Naive thymus-derived CD4-positive, alpha-beta T cell (primary cell): Measurements from ENCODE around the gene DENND2D. TPM values are rescaled to one million over a fixed set of nuclear protein-coding genes. Genes with fewer than 3 reads are reported as not detected.
A peak's percentile ranks its signal among the peaks of the same experiment; 100 is the strongest.

Source experiments
- ATAC-seq: fragments of 150-1000 bp; cut with Tn5 transposase; 2 replicates; pipeline ENCODE4 v1.10.0; 2021; ENCODE audit warnings: mild to moderate bottlenecking, moderate library complexity
- CTCF ChIA-PET: fragments of 350-600 bp; sonication (Branson Sonifier 250); formaldehyde crosslinking; loops from one replicate; lab custom pipeline; 2021; ENCODE audit warnings: antibody characterized with exemption; lab: Charles Lee
- POLR2A ChIA-PET: fragments of 350-600 bp; sonication (Branson Sonifier 250); formaldehyde crosslinking; loops from one replicate; lab custom pipeline; 2021; ENCODE audit warnings: antibody characterized with exemption, inconsistent platforms; lab: Charles Lee
- DNase-seq, 9 donors: peaks; one replicate each; pipeline versions ENCODE4 v3.0.0 to v3.0.0-alpha.2; 2020 to 2022; ENCODE audit warnings: mixed read lengths in 1 of 9
- H3K27ac ChIP-seq: one replicate; pipeline ENCODE4 v1.7.0; 2013; ENCODE audit warnings: mild to moderate bottlenecking, low read depth, low read length, moderate library complexity
- H3K27me3 ChIP-seq, 2 donors: one replicate each; pipeline ENCODE4 v1.7.0; 2013; ENCODE audit warnings: low read length in 2 of 2, mild to moderate bottlenecking in 2 of 2, moderate library complexity in 2 of 2; ENCODE audit not compliant: control insufficient read depth in 2 of 2, insufficient read depth in 2 of 2
- H3K36me3 ChIP-seq, 3 experiments: 1 replicate in 2 of 3; 2 replicates in 1 of 3; pipeline ENCODE4 v1.7.0; 2013; ENCODE audit warnings: low read length in 3 of 3, mild to moderate bottlenecking in 3 of 3, moderate library complexity in 1 of 3; ENCODE audit not compliant: insufficient read depth in 3 of 3, control insufficient read depth in 2 of 3
- H3K4me1 ChIP-seq, 2 donors: one replicate each; pipeline ENCODE4 v1.7.0; 2013; ENCODE audit warnings: low read length in 2 of 2, mild to moderate bottlenecking in 2 of 2, moderate library complexity in 1 of 2; ENCODE audit not compliant: control insufficient read depth in 2 of 2, insufficient read depth in 2 of 2
- H3K4me3 ChIP-seq: 2 replicates; pipeline ENCODE4 v1.7.0; 2013; ENCODE audit warnings: mild to moderate bottlenecking, low read length
- H3K9me3 ChIP-seq, 3 experiments: 1 replicate in 2 of 3; 2 replicates in 1 of 3; pipeline ENCODE4 v1.7.0; 2013; ENCODE audit warnings: low read length in 3 of 3; ENCODE audit not compliant: control insufficient read depth in 2 of 3
- H3K27ac Mint-ChIP-seq, 9 donors: one replicate each; pipeline ENCODE4 v1.8.0; 2020 to 2022; ENCODE audit warnings: mixed read lengths in 9 of 9, mild to moderate bottlenecking in 8 of 9, moderate library complexity in 5 of 9, inconsistent platforms in 2 of 9
- H3K27me3 Mint-ChIP-seq, 5 donors: one replicate each; pipeline ENCODE4 v1.8.0; 2021 to 2022; ENCODE audit warnings: mixed read lengths in 5 of 5, mild to moderate bottlenecking in 1 of 5
- H3K36me3 Mint-ChIP-seq, 5 donors: one replicate each; pipeline ENCODE4 v1.8.0; 2020 to 2022; ENCODE audit warnings: mixed read lengths in 5 of 5, mild to moderate bottlenecking in 3 of 5, inconsistent platforms in 1 of 5
- H3K4me1 Mint-ChIP-seq, 7 donors: one replicate each; pipeline ENCODE4 v1.8.0; 2020 to 2022; ENCODE audit warnings: mixed read lengths in 7 of 7, mild to moderate bottlenecking in 3 of 7, inconsistent platforms in 1 of 7
- H3K4me3 Mint-ChIP-seq, 10 donors: one replicate each; pipeline ENCODE4 v1.8.0; 2020 to 2022; ENCODE audit warnings: mild to moderate bottlenecking in 10 of 10, mixed read lengths in 10 of 10, moderate library complexity in 6 of 10, inconsistent platforms in 2 of 10
- H3K9me3 Mint-ChIP-seq, 11 donors: one replicate each; pipeline ENCODE4 v1.8.0; 2020 to 2022; ENCODE audit warnings: mixed read lengths in 11 of 11, mild to moderate bottlenecking in 4 of 11, inconsistent platforms in 1 of 11, moderate library complexity in 1 of 11
- intact Hi-C, 2 donors: fragments of 100-400 bp; cut with micrococcal nuclease; formaldehyde crosslinking; loops; one replicate each; pipeline ENCODE4 v1.15.1; 2023
- polyA plus RNA-seq, 2 donors: library from polyadenylated mRNA; unstranded; fragments of 300-500 nt; fragmentation: Illumina TruSeq; gene quantifications; one replicate each; pipeline ENCODE4 v1.2.3, GENCODE V29; 2021
- total RNA-seq, 6 experiments: library from RNA in 5 of 6; stranded (reverse) in 5 of 6; gene quantifications; 1 replicate in 5 of 6; 2 replicates in 1 of 6; pipeline ENCODE4 v1.2.3 and lab custom pipeline; 2021 to 2026

DENND2D gene
- total and polyA plus RNA-seq, 7 experiments from 2014 or later, result 122 to 421 (median 288) TPM

DNA sequence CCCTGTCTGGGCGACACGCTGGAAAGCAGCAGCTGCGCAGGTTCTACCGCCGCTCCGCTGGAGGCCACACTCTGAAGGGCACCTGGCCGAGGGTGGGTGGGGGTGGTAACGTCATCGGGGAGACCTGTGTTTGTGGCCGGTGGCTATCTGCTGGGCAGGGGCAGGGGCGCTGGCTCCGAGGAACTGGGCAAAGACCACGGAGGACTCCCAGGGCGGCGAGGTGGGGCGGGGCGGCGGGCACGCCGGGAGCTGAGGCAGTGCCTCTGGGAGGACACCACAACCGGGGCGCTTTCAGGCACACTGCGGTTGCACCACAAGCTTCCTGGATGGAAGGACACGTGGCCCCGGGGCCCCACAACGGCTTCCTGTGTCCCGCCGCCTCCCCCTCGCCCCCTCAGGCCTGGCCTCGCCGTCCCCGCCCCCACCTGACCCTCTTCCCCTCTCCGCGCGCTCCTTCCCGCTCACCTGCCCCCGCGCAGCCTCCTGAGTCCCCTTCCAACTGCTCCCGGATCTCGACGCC lies 3.3 kb upstream of the DENND2D start:
- Mint-ChIP-seq H3K4me1 (peaks cover 32 to 76% (median 61%) of the 10 kb centered on the region in 7 donors), H3K36me3 (peaks cover under 1 to 24% (median 12%) of the 10 kb centered on the region in 5 donors), H3K9me3 (peaks cover 0 to 4% (median 0%) of the 10 kb centered on the region in 11 donors), H3K4me3 (peak overlapping the region; percentile 90 to 100 (median 99)), H3K27ac (peak overlapping the region; percentile 80 to 99 (median 96)), H3K27me3 (no peaks in the 10 kb centered on the region)
- DNase-seq, result peak; percentile 51 to 86 (median 82)
- Histone ChIP-seq H3K27ac (peak overlapping the region; percentile 90), H3K4me3 (peak overlapping the region; percentile 84), H3K36me3 (peaks cover 0 to 18% (median 7%) of the 10 kb centered on the region in 3 experiments), H3K27me3 (no peaks in the 10 kb centered on the region), H3K4me1 (peaks cover 30 to 32% of the 10 kb centered on the region in 2 donors), H3K9me3 (no peaks in the 10 kb centered on the region)
- peak; percentile 71 for ATAC-seq
- POLR2A ChIA-PET, result interaction anchor here (0.7 to 26.6 kb wide), 5 partner anchors 15 to 130 kb away, joined by 3 to 1128 read pairs (median 5); partner anchors contain the start of genes CEPT1, CHI3L2 and DRAM2
- intact Hi-C loops, result loop anchor here (1.0 to 10.0 kb wide), 12 partner anchors 13 to 866 kb away; partner anchors contain the start of genes ATP5PB (in 1 of the 2), CD53 (in 1 of the 2), DDX20 (in 1 of the 2) and INKA2 (in 1 of the 2)
- CTCF ChIA-PET, result interaction anchor here (15.0 kb wide), 1 partner anchor 17 kb away, joined by 341 read pairs; the partner anchor contains the start of gene CHI3L2

DNA sequence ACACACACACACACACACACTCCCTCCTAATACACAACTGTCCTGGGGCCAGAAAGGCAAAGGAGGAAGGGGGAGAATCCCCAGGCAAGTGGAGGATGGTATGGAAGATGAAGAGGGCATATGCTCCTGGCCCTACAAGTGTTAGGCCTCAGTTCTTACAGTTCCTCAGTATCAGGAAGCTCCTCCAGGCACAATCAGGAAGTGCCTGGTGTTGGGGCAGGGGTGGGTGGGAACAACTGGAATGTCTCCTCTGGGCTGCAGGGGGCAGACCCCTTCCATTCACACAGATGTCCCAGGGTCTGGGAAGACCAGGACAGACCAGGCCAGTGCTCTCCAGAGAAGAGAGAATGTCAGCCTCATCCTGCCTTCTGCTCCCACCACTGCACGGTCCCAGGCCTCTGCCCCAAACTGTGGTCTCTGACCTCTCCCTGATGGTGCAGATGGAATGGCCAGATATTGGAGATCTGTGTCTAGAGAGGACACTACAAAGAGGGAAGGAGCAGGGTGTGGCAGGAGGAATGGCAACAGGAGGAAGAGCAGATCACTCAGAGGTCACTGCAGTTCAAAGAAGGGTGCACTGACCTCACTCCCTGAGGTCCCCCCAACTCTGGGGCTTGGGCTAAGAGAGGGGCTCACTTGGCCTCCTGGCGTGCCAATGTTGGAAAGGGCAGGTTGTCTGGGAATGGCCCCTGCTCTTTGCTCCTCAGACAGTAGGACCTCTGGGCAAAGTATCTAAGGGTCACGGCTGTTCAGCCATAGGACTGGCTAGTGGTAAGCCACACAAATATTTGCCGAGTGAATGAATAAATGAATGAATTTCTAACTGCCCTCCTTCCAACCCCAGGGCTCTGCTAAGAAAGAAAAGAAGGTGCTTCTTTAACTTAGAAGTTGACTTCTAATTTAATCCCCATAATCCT lies 2.5 kb upstream of the DENND2D start:
- POLR2A ChIA-PET, result interaction anchor here (1.0 to 26.6 kb wide), 5 partner anchors 15 to 131 kb away, joined by 3 to 1128 read pairs (median 6); partner anchors contain the start of genes CEPT1, CHI3L2 and DRAM2
- ATAC-seq (no peak), DNase-seq (no peak)
- intact Hi-C loops, result loop anchor here (2.0 to 10.0 kb wide), 10 partner anchors 144 to 866 kb away; partner anchors contain the start of genes ATP5PB (in 1 of the 2), CD53 (in 1 of the 2), DDX20 (in 1 of the 2) and INKA2 (in 1 of the 2)
- H3K27me3 Mint-ChIP-seq, result no peaks in the 10 kb centered on the region
- H3K4me3 Mint-ChIP-seq, result peak overlapping the region; percentile 90 to 100 (median 99)
- no peaks in the 10 kb centered on the region for H3K9me3 ChIP-seq
- H3K27ac Mint-ChIP-seq, result peak overlapping the region; percentile 91 to 99 (median 96)
- peaks cover 0 to 4% (median 0%) of the 10 kb centered on the region in 11 donors for H3K9me3 Mint-ChIP-seq
- CTCF ChIA-PET, result interaction anchor here (0.6 to 15.0 kb wide), 4 partner anchors 8 to 54 kb away, joined by 3 to 341 read pairs (median 4); partner anchors contain the start of gene CHI3L2
- peak overlapping the region; percentile 90 for H3K27ac ChIP-seq
- peak overlapping the region; percentile 84 for H3K4me3 ChIP-seq
- H3K4me1 ChIP-seq, result peaks cover 30 to 32% of the 10 kb centered on the region in 2 donors
- peaks cover 3 to 25% (median 7%) of the 10 kb centered on the region in 3 experiments for H3K36me3 ChIP-seq
- H3K27me3 ChIP-seq, result no peaks in the 10 kb centered on the region
- H3K4me1 Mint-ChIP-seq, result peaks cover 25 to 68% (median 56%) of the 10 kb centered on the region in 7 donors
- H3K36me3 Mint-ChIP-seq, result peaks cover 5 to 30% (median 19%) of the 10 kb centered on the region in 5 donors

DNA sequence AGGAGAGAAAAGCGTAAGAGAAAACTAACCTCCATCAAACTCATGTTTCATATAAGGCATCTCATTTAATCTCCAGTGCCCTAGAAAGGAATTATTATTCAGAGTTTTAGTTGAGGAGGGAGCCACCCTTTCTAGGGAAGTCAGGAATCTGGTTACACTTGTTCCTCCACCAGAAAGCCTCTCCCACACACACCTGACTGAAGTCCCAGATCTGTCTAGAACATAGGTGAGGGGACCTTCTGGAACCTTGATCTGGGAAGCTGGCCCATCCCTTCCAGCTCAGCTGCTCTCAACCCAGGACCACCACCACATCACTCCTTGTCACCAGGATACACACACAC lies 1.9 kb upstream of the DENND2D start:
- Histone ChIP-seq H3K9me3 (no peaks in the 10 kb centered on the region), H3K4me1 (peaks cover 32 to 33% of the 10 kb centered on the region in 2 donors), H3K27ac (peak overlapping the region; percentile 90), H3K4me3 (peak overlapping the region; percentile 84), H3K36me3 (peaks cover 8 to 32% (median 10%) of the 10 kb centered on the region in 3 experiments), H3K27me3 (no peaks in the 10 kb centered on the region)
- Mint-ChIP-seq H3K27ac (peak overlapping the region; percentile 91 to 99 (median 96)), H3K4me3 (peak overlapping the region; percentile 90 to 100 (median 99)), H3K4me1 (peaks cover 23 to 66% (median 53%) of the 10 kb centered on the region in 7 donors), H3K9me3 (peaks cover 0 to 4% (median 0%) of the 10 kb centered on the region in 11 donors), H3K27me3 (no peaks in the 10 kb centered on the region), H3K36me3 (peaks cover 8 to 37% (median 26%) of the 10 kb centered on the region in 5 donors)
- ATAC-seq, result no peak
- intact Hi-C loops, result loop anchor here (2.0 to 10.0 kb wide), 10 partner anchors 145 to 865 kb away; partner anchors contain the start of genes ATP5PB (in 1 of the 2), CD53 (in 1 of the 2), DDX20 (in 1 of the 2) and INKA2 (in 1 of the 2)
- no peak for DNase-seq
- ChIA-PET CTCF (interaction anchor here (0.6 to 15.0 kb wide), 7 partner anchors 9 to 239 kb away, joined by 3 to 341 read pairs (median 3); partner anchors contain the start of gene CHI3L2), POLR2A (interaction anchor here (1.3 to 26.6 kb wide), 4 partner anchors 14 to 131 kb away, joined by 6 to 1128 read pairs (median 128); partner anchors contain the start of gene CHI3L2)

- no peak for DNase-seq
- no peaks in the 10 kb centered on the region for H3K27me3 Mint-ChIP-seq
- peak overlapping the region; percentile 92 to 99 (median 96) for H3K27ac Mint-ChIP-seq
- Histone ChIP-seq H3K9me3 (no peaks in the 10 kb centered on the region), H3K27ac (peak overlapping the region; percentile 90), H3K4me1 (peaks cover 36 to 42% of the 10 kb centered on the region in 2 donors), H3K27me3 (no peaks in the 10 kb centered on the region), H3K4me3 (peak overlapping the region; percentile 84), H3K36me3 (peaks cover 16 to 40% (median 17%) of the 10 kb centered on the region in 3 experiments)
- peaks cover 14 to 45% (median 34%) of the 10 kb centered on the region in 5 donors for H3K36me3 Mint-ChIP-seq
- peaks cover 31 to 67% (median 54%) of the 10 kb centered on the region in 7 donors for H3K4me1 Mint-ChIP-seq
- H3K9me3 Mint-ChIP-seq, result peaks cover 0 to 4% (median 0%) of the 10 kb centered on the region in 11 donors
- POLR2A ChIA-PET, result interaction anchor here (1.0 to 26.6 kb wide), 6 partner anchors 13 to 132 kb away, joined by 3 to 1128 read pairs (median 6); partner anchors contain the start of gene CHI3L2
- no peak for ATAC-seq
- intact Hi-C loops, result loop anchor here (2.0 to 10.0 kb wide), 10 partner anchors 146 to 864 kb away; partner anchors contain the start of genes ATP5PB (in 1 of the 2), CD53 (in 1 of the 2), DDX20 (in 1 of the 2) and INKA2 (in 1 of the 2)
- peak overlapping the region; percentile 90 to 100 (median 99) for H3K4me3 Mint-ChIP-seq
- CTCF ChIA-PET, result interaction anchor here (0.8 to 15.0 kb wide), 6 partner anchors 10 to 240 kb away, joined by 3 to 341 read pairs (median 4); partner anchors contain the start of gene CHI3L2
Observed at GRCh38 chr1:111201275-111202090, 1.0 kb upstream of the DENND2D start.

GRCh38 chr1:111200802-111201161 lies 336 bp upstream of the DENND2D start:
- Mint-ChIP-seq H3K9me3 (no peaks in the 10 kb centered on the region), H3K4me1 (peaks cover 31 to 68% (median 54%) of the 10 kb centered on the region in 7 donors), H3K36me3 (peaks cover 18 to 52% (median 41%) of the 10 kb centered on the region in 5 donors), H3K4me3 (peak overlapping the region; percentile 90 to 100 (median 99)), H3K27me3 (no peaks in the 10 kb centered on the region), H3K27ac (peak overlapping the region; percentile 92 to 99 (median 96))
- peaks cover 16 to 47% (median 24%) of the 10 kb centered on the region in 3 experiments for H3K36me3 ChIP-seq
- DNase-seq (no peak), ATAC-seq (no peak)
- H3K4me1 ChIP-seq, result peaks cover 41 to 49% of the 10 kb centered on the region in 2 donors
- intact Hi-C loops, result loop anchor here (1.0 to 10.0 kb wide), 11 partner anchors 16 to 863 kb away; partner anchors contain the start of genes CD53 (in 1 of the 2), DDX20 (in 1 of the 2), INKA2 (in 1 of the 2) and KCNA3 (in 1 of the 2)
- no peaks in the 10 kb centered on the region for H3K27me3 ChIP-seq
- no peaks in the 10 kb centered on the region for H3K9me3 ChIP-seq
- peak overlapping the region; percentile 84 for H3K4me3 ChIP-seq
- POLR2A ChIA-PET, result interaction anchor here (1.0 to 26.6 kb wide), 6 partner anchors 9 to 121 kb away, joined by 3 to 1128 read pairs (median 10); partner anchors contain the start of gene CHI3L2
- CTCF ChIA-PET, result interaction anchor here (0.9 to 15.0 kb wide), 4 partner anchors 9 to 170 kb away, joined by 4 to 341 read pairs (median 4); partner anchors contain the start of gene CHI3L2
- H3K27ac ChIP-seq, result peak overlapping the region; percentile 90
